GM12892 (cell line): Measurements from ENCODE around the gene G3BP1.
"Not testable (repeated sequence)": the region's sequence is repeated elsewhere in the genome, so short reads cannot be mapped to it uniquely, and the experiment has no call there.

Experiments used
- DNase-seq: peaks from one replicate; pipeline ENCODE4 v3.0.0; 2011; ENCODE audit not compliant: insufficient read length
- FAIRE-seq: peaks from 2 replicates; lab custom pipeline; 2011; peaks lifted over from hg19 to GRCh38; lab: Jason Lieb, UNC
- POLR2A ChIP-seq: IDR thresholded peaks from 2 replicates; pipeline ENCODE4 v1.6.1; 2011; ENCODE audit warnings: low read depth, low read length, control low read depth
- POLR2AphosphoS5 ChIP-seq: IDR thresholded peaks from 2 replicates; pipeline ENCODE4 v1.6.1; 2011; ENCODE audit warnings: low read depth, low read length, control low read depth
- TAF1 ChIP-seq: IDR thresholded peaks from 2 replicates; pipeline ENCODE4 v1.6.1; 2011; ENCODE audit warnings: low read depth, mild to moderate bottlenecking, control low read depth, low read length, borderline replicate concordance

G3BP1 gene

GRCh38 chr5:151780348-151780747 is 8.6 kb downstream of the G3BP1 start:
- FAIRE-seq (peak; percentile 33), DNase-seq (no peak)
- TF ChIP-seq TAF1, result no peak
- no peak for TF ChIP-seq POLR2AphosphoS5
- no peak for TF ChIP-seq POLR2A

GRCh38 chr5:151781201-151781600 is 9.4 kb downstream of the G3BP1 start:
- TF ChIP-seq POLR2A (no peak), TAF1 (no peak), POLR2AphosphoS5 (no peak)
- DNase-seq (no peak), FAIRE-seq (no peak)

GRCh38 chr5:151783664-151784063 is 11.9 kb downstream of the G3BP1 start:
- peak; percentile 46 for FAIRE-seq
- DNase-seq, result not testable (repeated sequence)

GRCh38 chr5:151784141-151784540 is 12.4 kb downstream of the G3BP1 start:
- FAIRE-seq, result peak; percentile 63
- no peak for TF ChIP-seq POLR2A
- DNase-seq, result no peak

- no peak for TF ChIP-seq TAF1
- TF ChIP-seq POLR2A, result no peak
- no peak; the same call in 1 of the 2 replicates for TF ChIP-seq POLR2AphosphoS5
- DNase-seq, result no peak
- FAIRE-seq, result no peak
These were observed 14.7 kb downstream of the G3BP1 start for GRCh38 chr5:151786468-151786867.

- no peak for TF ChIP-seq POLR2AphosphoS5
- TF ChIP-seq TAF1, result no peak
- TF ChIP-seq POLR2A, result no peak
- no peak for FAIRE-seq
- no peak for DNase-seq
These were observed 16.1 kb downstream of the G3BP1 start for GRCh38 chr5:151787817-151788216.

GRCh38 chr5:151793358-151793757 is 21.6 kb downstream of the G3BP1 start:
- TF ChIP-seq POLR2AphosphoS5, result no peak
- no peak for TF ChIP-seq POLR2A
- no peak for TF ChIP-seq TAF1
- no peak for FAIRE-seq

GRCh38 chr5:151795426-151795825 is 23.7 kb downstream of the G3BP1 start:
- no peak for TF ChIP-seq POLR2AphosphoS5
- TF ChIP-seq POLR2A, result no peak
- TF ChIP-seq TAF1, result no peak
- no peak for FAIRE-seq
- no peak for DNase-seq

More at GRCh38 chr5:151793358-151793757, 21.6 kb downstream of the G3BP1 start:
- DNase-seq, result no peak

- TF ChIP-seq POLR2AphosphoS5, result no peak
- no peak for TF ChIP-seq POLR2A
- TF ChIP-seq TAF1, result no peak
These were observed 26.9 kb downstream of the G3BP1 start for GRCh38 chr5:151798674-151799073.

GRCh38 chr5:151799407-151799806 is 27.7 kb downstream of the G3BP1 start:
- DNase-seq, result no peak

More at GRCh38 chr5:151798674-151799073, 26.9 kb downstream of the G3BP1 start:
- DNase-seq (no peak), FAIRE-seq (no peak)

GRCh38 chr5:151800532-151800931 is 28.8 kb downstream of the G3BP1 start:
- TF ChIP-seq POLR2A, result no peak
- no peak for TF ChIP-seq TAF1
- no peak for TF ChIP-seq POLR2AphosphoS5
- DNase-seq (no peak), FAIRE-seq (no peak)

More at GRCh38 chr5:151799407-151799806, 27.7 kb downstream of the G3BP1 start:
- TF ChIP-seq POLR2A (no peak), POLR2AphosphoS5 (no peak), TAF1 (no peak)
- FAIRE-seq, result no peak

GRCh38 chr5:151805414-151806223 is 33.9 kb downstream of the G3BP1 start:
- FAIRE-seq (peak; percentile 33), DNase-seq (no peak)
- TF ChIP-seq POLR2AphosphoS5 (0 out of 2 replicates have a peak, but pooled peaks have one; percentile 4), TAF1 (no peak), POLR2A (no peak)
